Measurements from ENCODE around the gene ABCC3. TPM values are rescaled to one million over a fixed set of nuclear protein-coding genes. Genes with fewer than 3 reads are reported as not detected.

Gene ABCC3
- total RNA-seq, 3 donors from 2014 or later, result 166 to 453 (median 211) TPM

DNA sequence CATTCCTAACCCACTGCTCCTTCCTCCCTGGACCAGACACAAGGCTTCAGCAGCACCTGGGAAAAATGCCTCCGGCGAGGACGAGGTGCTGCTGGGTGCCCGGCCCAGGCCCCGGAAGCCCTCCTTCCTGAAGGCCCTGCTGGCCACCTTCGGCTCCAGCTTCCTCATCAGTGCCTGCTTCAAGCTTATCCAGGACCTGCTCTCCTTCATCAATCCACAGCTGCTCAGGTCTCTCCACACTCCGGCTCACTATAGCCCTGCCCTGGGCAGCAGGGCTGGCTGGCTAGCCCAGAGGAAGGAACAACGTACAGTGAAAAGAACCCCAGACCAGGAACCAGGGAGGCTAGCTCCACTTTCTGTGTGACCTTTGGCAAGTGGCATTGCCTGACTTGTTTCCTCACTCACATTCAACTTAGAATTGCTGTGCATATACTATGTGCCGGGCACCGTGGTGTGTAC lies 26.2 kb downstream of the ABCC3 start:
- Histone ChIP-seq H3K4me3 (no peak overlapping the region), H3K36me3 (ENCODE audit: low read depth) (no peaks in the 10 kb centered on the region), H3K9me3 (no peaks in the 10 kb centered on the region), H3K4me1 (ENCODE audit: low read depth) (peaks cover 43% of the 10 kb centered on the region)
- DNase-seq, result peak in 1 of 3 donors; percentile 50
- intact Hi-C loops (cut with DNase I, micrococcal nuclease), result no loop called here
- ATAC-seq, result peak; percentile 21
- TF ChIP-seq, protein P1, sequence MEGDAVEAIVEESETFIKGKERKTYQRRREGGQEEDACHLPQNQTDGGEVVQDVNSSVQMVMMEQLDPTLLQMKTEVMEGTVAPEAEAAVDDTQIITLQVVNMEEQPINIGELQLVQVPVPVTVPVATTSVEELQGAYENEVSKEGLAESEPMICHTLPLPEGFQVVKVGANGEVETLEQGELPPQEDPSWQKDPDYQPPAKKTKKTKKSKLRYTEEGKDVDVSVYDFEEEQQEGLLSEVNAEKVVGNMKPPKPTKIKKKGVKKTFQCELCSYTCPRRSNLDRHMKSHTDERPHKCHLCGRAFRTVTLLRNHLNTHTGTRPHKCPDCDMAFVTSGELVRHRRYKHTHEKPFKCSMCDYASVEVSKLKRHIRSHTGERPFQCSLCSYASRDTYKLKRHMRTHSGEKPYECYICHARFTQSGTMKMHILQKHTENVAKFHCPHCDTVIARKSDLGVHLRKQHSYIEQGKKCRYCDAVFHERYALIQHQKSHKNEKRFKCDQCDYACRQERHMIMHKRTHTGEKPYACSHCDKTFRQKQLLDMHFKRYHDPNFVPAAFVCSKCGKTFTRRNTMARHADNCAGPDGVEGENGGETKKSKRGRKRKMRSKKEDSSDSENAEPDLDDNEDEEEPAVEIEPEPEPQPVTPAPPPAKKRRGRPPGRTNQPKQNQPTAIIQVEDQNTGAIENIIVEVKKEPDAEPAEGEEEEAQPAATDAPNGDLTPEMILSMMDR (IDR thresholded peaks at IDR 0.05), result no peak

DNA sequence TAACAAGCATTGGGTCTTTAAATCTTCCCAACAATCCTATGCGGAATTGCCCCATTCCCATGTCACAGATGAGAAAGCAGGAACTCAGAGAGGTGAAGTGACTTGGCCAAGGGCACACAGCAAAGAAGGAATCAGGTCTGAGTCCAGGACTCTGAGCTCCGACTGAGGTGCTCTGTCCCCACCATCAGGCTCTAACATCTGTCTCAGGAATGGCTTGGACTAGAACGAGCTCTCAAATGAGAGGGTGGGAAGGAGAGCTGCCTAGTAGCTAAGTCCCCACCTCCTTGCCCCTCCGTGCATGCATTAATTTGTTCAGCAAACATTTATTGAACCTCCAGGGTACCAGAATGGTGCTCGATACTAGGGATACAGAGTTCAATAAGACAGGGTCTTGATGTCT lies 26.7 kb downstream of the ABCC3 start:
- intact Hi-C loops (cut with DNase I, micrococcal nuclease), result no loop called here
- TF ChIP-seq, protein P1 (IDR thresholded peaks at IDR 0.05), result no peak

DNA sequence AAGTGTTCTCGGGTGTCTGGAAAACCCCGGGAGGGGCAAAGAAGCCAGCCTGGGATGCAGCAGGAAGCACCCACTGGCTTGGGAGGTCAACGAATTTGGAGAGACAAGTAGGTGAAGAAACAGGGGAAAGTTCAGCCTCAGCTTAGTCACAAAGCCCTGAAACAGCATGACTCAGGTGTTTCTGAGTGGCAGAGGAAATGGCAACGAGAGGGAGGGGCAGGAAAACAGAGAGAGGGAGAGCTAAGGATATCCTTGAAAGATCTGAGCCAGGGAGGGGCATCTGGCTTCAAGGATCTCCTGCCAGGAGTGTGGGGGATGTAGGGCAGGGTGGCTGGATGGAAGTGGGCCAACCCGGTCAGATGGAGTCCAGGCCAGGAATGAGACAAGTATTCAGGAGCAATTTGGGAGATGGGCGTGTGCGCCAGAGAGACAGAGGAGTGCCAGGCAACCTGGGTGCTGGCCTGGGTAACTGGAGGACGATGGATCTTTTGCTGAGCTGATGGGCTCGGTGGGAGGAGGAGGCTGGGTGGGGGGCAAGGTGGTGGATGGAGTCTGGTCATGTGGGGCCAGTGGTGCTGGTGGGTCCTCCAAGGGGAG lies 27.2 kb downstream of the ABCC3 start:
- TF ChIP-seq, protein P1 (IDR thresholded peaks at IDR 0.05), result no peak
- peak; percentile 83 to 88 (median 84) for DNase-seq
- H3K4me3 ChIP-seq, result no peak overlapping the region
- intact Hi-C loops (cut with DNase I, micrococcal nuclease), result no loop called here
- peak; percentile 85 for ATAC-seq
- peaks cover 39% of the 10 kb centered on the region for H3K4me1 ChIP-seq (ENCODE audit: low read depth)
- H3K36me3 ChIP-seq (ENCODE audit: low read depth), result no peaks in the 10 kb centered on the region
- H3K9me3 ChIP-seq, result no peaks in the 10 kb centered on the region

More for the DNA sequence above, 26.7 kb downstream of the ABCC3 start:
- no peak for ATAC-seq
- Histone ChIP-seq H3K4me1 (ENCODE audit: low read depth) (peaks cover 43% of the 10 kb centered on the region), H3K4me3 (no peak overlapping the region), H3K36me3 (ENCODE audit: low read depth) (no peaks in the 10 kb centered on the region), H3K9me3 (no peaks in the 10 kb centered on the region)
- DNase-seq, result peak in 1 of 3 donors; percentile 21

DNA sequence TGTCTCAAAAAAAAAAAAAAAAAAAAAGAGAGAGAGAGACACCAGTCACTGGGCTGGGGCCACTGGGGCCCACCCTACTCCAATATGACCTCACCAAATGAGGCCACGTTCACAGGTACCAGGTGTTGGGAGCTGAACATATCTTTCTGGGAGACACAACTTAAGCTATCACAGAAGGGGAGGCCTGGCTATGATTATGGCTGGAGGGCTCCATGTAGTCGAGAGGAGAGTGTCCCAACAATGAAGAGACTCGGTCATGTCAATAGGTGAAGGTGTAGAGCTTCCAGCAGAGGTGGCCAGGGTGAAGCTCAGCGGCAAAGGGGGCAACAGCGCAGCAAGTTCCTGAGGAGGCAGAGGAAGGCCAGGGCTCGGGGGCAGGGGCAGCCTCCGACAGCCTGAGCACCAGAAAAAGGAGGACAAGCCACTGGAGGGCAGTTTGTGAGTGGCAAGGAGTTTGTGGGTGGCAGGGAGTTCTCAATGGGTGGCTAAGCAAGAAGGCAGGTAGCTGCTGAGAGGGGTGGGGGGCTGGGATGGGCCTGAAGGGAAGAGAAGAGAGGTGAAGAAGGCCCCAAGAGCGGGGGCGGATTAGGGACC lies 28.0 kb downstream of the ABCC3 start:
- TF ChIP-seq, protein P1 (IDR thresholded peaks at IDR 0.05), result no peak
- Histone ChIP-seq H3K4me1 (ENCODE audit: low read depth) (peaks cover 30% of the 10 kb centered on the region), H3K4me3 (no peak overlapping the region), H3K36me3 (ENCODE audit: low read depth) (no peaks in the 10 kb centered on the region), H3K9me3 (no peaks in the 10 kb centered on the region)
- DNase-seq (peak in 1 of 3 donors; percentile 28), ATAC-seq (no peak)
- intact Hi-C loops (cut with DNase I, micrococcal nuclease), result no loop called here

DNA sequence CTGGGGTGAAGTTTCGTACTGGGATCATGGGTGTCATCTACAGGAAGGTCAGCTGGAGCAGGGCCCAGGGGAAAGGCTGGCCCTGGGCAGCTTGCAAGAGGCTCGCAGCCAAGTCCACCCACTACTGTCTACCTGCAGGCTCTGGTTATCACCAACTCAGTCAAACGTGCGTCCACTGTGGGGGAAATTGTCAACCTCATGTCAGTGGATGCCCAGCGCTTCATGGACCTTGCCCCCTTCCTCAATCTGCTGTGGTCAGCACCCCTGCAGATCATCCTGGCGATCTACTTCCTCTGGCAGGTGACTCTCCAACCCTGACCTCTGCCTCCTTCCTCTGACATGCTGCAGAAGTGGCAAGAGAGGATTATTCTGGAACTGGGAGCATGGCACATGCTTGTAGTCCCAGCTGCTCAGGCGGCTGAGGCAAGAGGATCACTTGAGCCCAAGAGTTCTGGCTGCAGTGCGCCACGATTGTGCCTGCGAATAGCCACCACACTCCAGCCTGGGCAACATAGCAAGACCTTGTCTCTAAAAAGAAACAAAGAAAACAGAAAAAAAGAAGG lies 29.2 kb downstream of the ABCC3 start:
- intact Hi-C loops (cut with DNase I, micrococcal nuclease), result no loop called here
- Histone ChIP-seq H3K4me3 (no peak overlapping the region), H3K4me1 (ENCODE audit: low read depth) (peaks cover 27% of the 10 kb centered on the region), H3K9me3 (no peaks in the 10 kb centered on the region), H3K36me3 (ENCODE audit: low read depth) (no peaks in the 10 kb centered on the region)
- TF ChIP-seq, protein P1 (IDR thresholded peaks at IDR 0.05), result no peak
- ATAC-seq, result no peak
- DNase-seq, result peak in 1 of 3 donors; percentile 17

All from mucosa of descending colon (tissue), 3 donors.